Measurements from ENCODE around the gene CPSF3. TPM values are rescaled to one million over a fixed set of nuclear protein-coding genes. Genes with fewer than 3 reads are reported as not detected.

The CPSF3 gene
- total and polyA plus RNA-seq, 2 of the 4 experiments (the other 2 are of a cell fraction): 29.2 to 64.5 TPM

- Histone ChIP-seq H2AK9ac (replicated peaks; ENCODE audit: low read depth, low read length, poor library complexity) (no peak overlapping the region), H3K4ac (ENCODE audit: low read depth, low read length) (no peak overlapping the region), H3K79me1 (ENCODE audit: low read depth in 1 of 2, low read length in 2 of 2) (peaks cover 5 to 40% of the 10 kb centered on the region in 2 experiments), H2BK5ac (ENCODE audit: low read depth, low read length, poor library complexity, severe bottlenecking) (no peak overlapping the region), H3K27ac (ENCODE audit: insufficient read depth, low read length) (no peak overlapping the region), H2AK5ac (ENCODE audit: low read depth, low read length) (no peak overlapping the region), H2BK20ac (ENCODE audit: low read depth, low read length) (no peak overlapping the region), H3K9me3 (ENCODE audit: control insufficient read depth, insufficient read depth, low read length) (no peaks in the 10 kb centered on the region), H2BK120ac (ENCODE audit: low read depth, low read length) (no peak overlapping the region), H2AFZ (replicated peaks; ENCODE audit: low read length, poor library complexity) (no peak overlapping the region), H2BK15ac (ENCODE audit: low read depth, low read length) (no peak overlapping the region), H3K4me3 (ENCODE audit: insufficient read depth, low read depth, low read length) (no peak overlapping the region), H3K56ac (ENCODE audit: extremely low read depth, insufficient read depth, low read length) (no peak overlapping the region), H3K9me1 (ENCODE audit: insufficient read depth, low read length) (peaks cover 14% of the 10 kb centered on the region), H4K91ac (ENCODE audit: insufficient read depth, low read depth, low read length) (no peak overlapping the region), H3K4me2 (ENCODE audit: low read depth, low read length) (no peak overlapping the region), H3K23ac (ENCODE audit: low read depth, low read length) (no peak overlapping the region), H3K14ac (replicated peaks; ENCODE audit: low read depth, low read length) (no peak overlapping the region), H4K5ac (ENCODE audit: low read depth, low read length) (no peak overlapping the region), H4K8ac (ENCODE audit: low read depth in 2 of 2, low read length in 2 of 2) (no peak overlapping the region), H3K4me1 (ENCODE audit: control insufficient read depth, insufficient read depth, low read length) (peaks cover 14% of the 10 kb centered on the region), H3K18ac (ENCODE audit: low read depth, low read length) (no peak overlapping the region), H4K20me1 (ENCODE audit: insufficient read depth, low read length) (peaks cover 17% of the 10 kb centered on the region), H3K36me3 (ENCODE audit: control insufficient read depth, insufficient read depth, low read length) (peaks cover 30% of the 10 kb centered on the region), H3K27me3 (ENCODE audit: control insufficient read depth, insufficient read depth, low read length) (no peaks in the 10 kb centered on the region), H3K9ac (ENCODE audit: low read depth, low read length) (no peak overlapping the region)
- dilution Hi-C loops (cut with HindIII; ENCODE audit: low sequenced_read_pairs, unreplicated experiment): no loop called here
- POLR2A ChIA-PET (ENCODE audit: unreplicated experiment): no interaction called here
- in situ Hi-C loops (cut with MboI; ENCODE audit: low sequenced_read_pairs): no loop called here
- ATAC-seq (ENCODE audit: low read depth): no peak
- DNase-seq: no peak
- BruUV-seq (replicated peaks): no TSS peak
- 98% methylated on average over 7 of the region's 19 CpGs; no CpG with 5 or more reads in 1 of the 2 experiments for WGBS, 2 experiments (ENCODE audit: extremely low coverage in 2 of 2, insufficient read length in 1 of 2)
- TF ChIP-seq CTCF (conservative IDR thresholded peaks at IDR 0.05; ENCODE audit: low read depth, low read length): no peak
- no peak for TF ChIP-seq ELK1 (IDR thresholded peaks at IDR 0.05; ENCODE audit: borderline replicate concordance, low read depth, low read length)
- no peak for TF ChIP-seq MAFK (IDR thresholded peaks at IDR 0.05; ENCODE audit: low read depth, low read length)
- TF ChIP-seq RFX5 (IDR thresholded peaks at IDR 0.05; ENCODE audit: low read depth, low read length): no peak
- TF ChIP-seq FOS (IDR thresholded peaks at IDR 0.05; ENCODE audit: low read depth, low read length): no peak
- TF ChIP-seq NFE2L2 (IDR thresholded peaks at IDR 0.05; ENCODE audit: low read depth, low read length): no peak
- no peak for TF ChIP-seq RCOR1 (IDR thresholded peaks at IDR 0.05; ENCODE audit: insufficient replicate concordance, low read length)
- TF ChIP-seq BHLHE40 (IDR thresholded peaks at IDR 0.05; ENCODE audit: low read depth, low read length): no peak
- no peak for TF ChIP-seq MXI1 (IDR thresholded peaks at IDR 0.05; ENCODE audit: borderline replicate concordance, low read depth, low read length)
- no peak for TF ChIP-seq CHD1 (IDR thresholded peaks at IDR 0.05; ENCODE audit: low read depth, low read length)
- no peak for TF ChIP-seq USF2 (IDR thresholded peaks at IDR 0.05; ENCODE audit: low read depth, low read length)
- no peak for TF ChIP-seq SMC3 (IDR thresholded peaks at IDR 0.05; ENCODE audit: low read depth, low read length)
- no peak for TF ChIP-seq RAD21 (IDR thresholded peaks at IDR 0.05; ENCODE audit: low read length)
- TF ChIP-seq POLR2A (IDR thresholded peaks at IDR 0.05; ENCODE audit: low read depth, low read length): no peak
- no peak for TF ChIP-seq CEBPB (IDR thresholded peaks at IDR 0.05; ENCODE audit: low read depth, low read length)
- no peak for TF ChIP-seq MAZ (IDR thresholded peaks at IDR 0.05; ENCODE audit: borderline replicate concordance, low read depth, low read length)
- CTCF ChIA-PET: interaction anchor here (0.5 kb wide), 1 partner anchor 45 kb away, joined by 3 read pairs; no protein-coding TSS in a partner anchor
- intact Hi-C loops (cut with micrococcal nuclease): no loop called here
Observed at GRCh38 chr2:9401646-9402371, 21.6 kb upstream of the CPSF3 start.

Measured in IMR-90 (cell line).